Measurements from ENCODE around the gene COX7C.
"Not testable (repeated sequence)": the region's sequence is repeated elsewhere in the genome, so short reads cannot be mapped to it uniquely, and the experiment has no call there.

Gene COX7C

GRCh38 chr5:86640998-86641397, 23.3 kb downstream of the COX7C start:
- no peak overlapping the region for H3K27ac ChIP-seq
- TF ChIP-seq ZFX (IDR thresholded peaks at IDR 0.05; ENCODE audit: borderline replicate concordance) (no peak), CTCF (IDR thresholded peaks at IDR 0.05) (no peak)

GRCh38 chr5:86644843-86645242, 27.1 kb downstream of the COX7C start:
- TF ChIP-seq ZFX (IDR thresholded peaks at IDR 0.05; ENCODE audit: borderline replicate concordance) (no peak), CTCF (IDR thresholded peaks at IDR 0.05) (no peak)
- no peak overlapping the region for H3K27ac ChIP-seq

- no peak for TF ChIP-seq CTCF (IDR thresholded peaks at IDR 0.05)
- no peak for TF ChIP-seq ZFX (IDR thresholded peaks at IDR 0.05; ENCODE audit: borderline replicate concordance)
- H3K27ac ChIP-seq, result no peak overlapping the region
Measured at GRCh38 chr5:86645885-86646284, 28.1 kb downstream of the COX7C start.

GRCh38 chr5:86646671-86647070, 28.9 kb downstream of the COX7C start:
- TF ChIP-seq ZFX (IDR thresholded peaks at IDR 0.05; ENCODE audit: borderline replicate concordance), result no peak
- no peak for TF ChIP-seq CTCF (IDR thresholded peaks at IDR 0.05)
- no peak overlapping the region for H3K27ac ChIP-seq

- no peak for TF ChIP-seq CTCF (IDR thresholded peaks at IDR 0.05)
- no peak overlapping the region for H3K27ac ChIP-seq
Measured at GRCh38 chr5:86649832-86650505, 32.2 kb downstream of the COX7C start.

DNA sequence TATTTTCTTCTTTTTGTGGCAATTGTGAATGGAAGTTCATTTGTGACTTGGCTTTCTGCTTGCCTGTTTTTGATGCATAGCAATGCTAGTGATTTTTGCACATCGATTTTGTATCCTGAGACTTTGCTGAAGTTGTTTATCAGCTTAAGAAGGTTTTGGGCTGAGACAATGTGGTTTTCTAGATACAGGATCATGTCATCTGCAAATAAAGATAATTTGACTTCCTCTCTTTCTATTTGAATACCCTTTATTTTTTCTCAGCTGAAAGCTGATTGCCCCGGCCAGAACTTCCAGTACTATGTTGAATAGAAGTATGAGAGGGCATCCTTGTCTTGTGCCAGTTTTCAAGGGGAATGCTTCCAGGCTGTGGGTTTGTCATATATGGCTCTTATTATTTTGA, 43.0 kb downstream of the COX7C start:
- not testable (repeated sequence) for H3K27ac ChIP-seq

GRCh38 chr5:86664173-86664572, 46.4 kb downstream of the COX7C start:
- TF ChIP-seq ZFX (IDR thresholded peaks at IDR 0.05; ENCODE audit: borderline replicate concordance) (no peak), CTCF (IDR thresholded peaks at IDR 0.05) (no peak)
- no peak overlapping the region for H3K27ac ChIP-seq
